Neuron (in vitro differentiated cells): ENCODE data around the gene BLOC1S1.

Source experiments
- H2AFZ ChIP-seq: one replicate; pipeline ENCODE4 v1.6.1; 2013; ENCODE audit warnings: low read depth, mild to moderate bottlenecking, inconsistent platforms, low read length, moderate library complexity
- H3K27me3 ChIP-seq: one replicate; pipeline ENCODE4 v1.6.1; 2013; ENCODE audit warnings: low read length; ENCODE audit not compliant: insufficient read depth
- H3K36me3 ChIP-seq: one replicate; pipeline ENCODE4 v1.6.1; 2013; ENCODE audit warnings: low read length; ENCODE audit not compliant: insufficient read depth
- H3K4me1 ChIP-seq: one replicate; pipeline ENCODE4 v1.6.1; 2013; ENCODE audit warnings: low read length; ENCODE audit not compliant: insufficient read depth
- H3K4me3 ChIP-seq: 2 replicates; pipeline ENCODE4 v1.5.1; 2013; ENCODE audit warnings: mild to moderate bottlenecking, low read length, moderate library complexity
- H3K9me3 ChIP-seq: one replicate; pipeline ENCODE4 v1.6.1; 2013; ENCODE audit warnings: low read length

The BLOC1S1 gene

DNA sequence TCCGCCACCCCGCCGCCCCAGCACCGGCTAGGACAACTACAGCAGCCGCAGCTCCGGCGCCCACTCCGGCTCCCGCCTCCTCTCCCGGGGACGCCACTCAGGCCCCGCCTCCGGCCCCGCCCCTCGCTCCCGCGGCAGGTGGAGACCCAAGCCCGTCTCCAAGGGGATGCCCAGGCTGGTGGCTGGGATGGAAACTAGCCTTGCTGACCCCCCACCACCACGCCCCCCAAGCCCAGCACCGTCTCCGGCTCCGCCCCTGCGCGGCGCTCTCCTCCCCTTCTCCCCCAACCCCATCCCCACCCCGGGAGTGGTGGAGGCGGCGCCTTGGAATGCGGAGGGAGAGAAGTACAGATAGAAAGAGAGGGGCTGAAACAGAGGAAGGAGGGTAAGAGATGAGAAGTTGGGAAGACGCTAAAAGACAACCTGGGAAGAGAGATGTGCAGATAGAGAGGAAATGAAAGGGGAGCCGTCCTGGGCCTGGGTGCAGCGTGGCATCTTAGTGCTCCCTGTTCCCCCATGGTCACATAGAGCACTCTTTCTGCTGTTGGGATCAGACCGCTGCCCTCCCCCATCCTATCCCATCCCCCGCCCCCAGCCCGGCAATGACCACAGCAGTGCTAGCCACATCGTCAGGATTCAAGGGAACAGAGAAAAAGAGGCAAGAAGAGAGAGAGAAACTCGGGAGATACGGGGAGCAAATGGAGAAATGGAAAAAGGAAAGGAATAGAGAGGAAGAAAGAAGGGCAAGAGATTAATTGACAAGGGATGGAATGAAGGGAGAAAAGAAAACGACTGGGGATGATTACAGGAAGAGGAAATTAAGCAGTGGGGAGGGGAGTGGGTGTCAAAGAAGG, 7.8 kb upstream of the BLOC1S1 start, which contains the start of gene ITGA7:
ITGA7 (minus strand) TSS at position 64 of the 854 bp plus-strand sequence. CDS start 222 bp downstream, outside the sequence.
- peak within 1 kb of the TSS; percentile 72 for H3K4me3 ChIP-seq
- H2AFZ ChIP-seq: peak within 1 kb of the TSS; percentile 82
- no peaks in the 10 kb centered on the region for H3K9me3 ChIP-seq
- H3K36me3 ChIP-seq: no peaks in the 10 kb centered on the region
- H3K27me3 ChIP-seq: peaks cover 11% of the 10 kb centered on the region
- peaks cover 26% of the 10 kb centered on the region for H3K4me1 ChIP-seq

DNA sequence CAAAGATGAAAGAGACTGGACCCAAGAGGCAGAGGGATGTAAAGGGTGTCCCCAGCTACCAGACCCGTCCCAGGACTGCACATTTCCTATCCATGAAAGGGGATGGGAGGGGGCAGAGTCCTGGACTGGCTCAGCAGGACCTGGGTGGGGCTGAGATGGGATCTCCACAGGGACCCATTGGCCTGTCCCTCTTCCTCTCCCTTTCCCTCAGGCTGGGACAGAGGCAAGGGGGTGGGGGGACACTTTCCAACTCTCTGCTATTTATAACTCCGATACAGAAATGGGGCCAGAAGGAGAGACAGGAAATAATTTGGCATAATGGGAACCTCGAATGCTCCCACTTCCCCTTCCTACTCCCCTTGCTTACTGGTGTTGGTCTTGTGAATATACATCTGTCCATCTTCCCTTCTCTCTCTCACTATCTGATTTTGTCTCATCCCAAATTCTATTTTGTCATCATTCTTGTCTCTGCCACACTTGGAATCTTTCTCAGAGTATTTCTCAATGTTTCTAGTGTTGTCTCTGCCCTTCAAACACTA, 7.1 kb upstream of the BLOC1S1 start:
- Histone ChIP-seq H3K27me3 (peaks cover 11% of the 10 kb centered on the region), H3K36me3 (no peaks in the 10 kb centered on the region), H2AFZ (peak overlapping the region; percentile 13), H3K4me1 (peaks cover 26% of the 10 kb centered on the region), H3K4me3 (peak overlapping the region; percentile 72), H3K9me3 (no peaks in the 10 kb centered on the region)

DNA sequence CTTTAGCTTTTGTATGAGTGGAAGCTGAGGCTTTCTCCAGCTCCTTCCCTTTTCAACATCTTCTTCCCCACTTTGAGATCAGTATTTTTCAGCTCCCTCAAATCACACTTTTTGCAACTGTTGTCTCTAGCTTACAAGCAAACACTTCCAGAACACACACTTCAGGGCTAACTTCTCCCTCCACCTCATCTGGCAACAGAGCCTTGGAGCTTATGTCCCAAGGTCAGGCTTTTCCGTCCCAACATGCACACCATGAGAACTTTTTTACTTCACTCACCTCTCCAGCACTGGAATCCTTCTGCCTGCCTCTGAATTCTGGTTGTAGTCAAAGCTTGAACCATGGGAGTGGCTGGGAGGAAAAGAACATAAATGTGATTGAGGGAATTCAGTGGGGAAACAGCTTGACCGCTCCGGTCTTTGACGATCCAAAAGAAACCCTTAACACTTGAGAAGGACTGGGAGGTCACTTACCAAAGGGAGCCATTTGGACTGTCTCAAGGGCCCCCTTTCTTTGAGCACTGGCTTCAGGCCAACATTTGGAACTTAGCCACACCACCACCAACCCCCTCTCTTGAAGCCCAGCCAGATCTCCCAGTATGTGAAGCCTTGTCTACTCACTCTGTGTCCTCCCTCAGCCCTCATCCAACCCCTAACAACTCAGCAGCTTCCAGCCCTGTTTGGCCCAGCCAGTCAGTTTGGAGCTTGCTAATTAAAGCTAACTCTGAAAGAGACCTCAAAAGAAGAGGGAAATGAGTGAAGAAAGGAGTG, 3.9 kb upstream of the BLOC1S1 start:
- Histone ChIP-seq H3K9me3 (no peaks in the 10 kb centered on the region), H3K36me3 (no peaks in the 10 kb centered on the region), H3K4me1 (peaks cover 19% of the 10 kb centered on the region), H3K4me3 (no peak overlapping the region), H3K27me3 (peaks cover 8% of the 10 kb centered on the region), H2AFZ (no peak overlapping the region)

DNA sequence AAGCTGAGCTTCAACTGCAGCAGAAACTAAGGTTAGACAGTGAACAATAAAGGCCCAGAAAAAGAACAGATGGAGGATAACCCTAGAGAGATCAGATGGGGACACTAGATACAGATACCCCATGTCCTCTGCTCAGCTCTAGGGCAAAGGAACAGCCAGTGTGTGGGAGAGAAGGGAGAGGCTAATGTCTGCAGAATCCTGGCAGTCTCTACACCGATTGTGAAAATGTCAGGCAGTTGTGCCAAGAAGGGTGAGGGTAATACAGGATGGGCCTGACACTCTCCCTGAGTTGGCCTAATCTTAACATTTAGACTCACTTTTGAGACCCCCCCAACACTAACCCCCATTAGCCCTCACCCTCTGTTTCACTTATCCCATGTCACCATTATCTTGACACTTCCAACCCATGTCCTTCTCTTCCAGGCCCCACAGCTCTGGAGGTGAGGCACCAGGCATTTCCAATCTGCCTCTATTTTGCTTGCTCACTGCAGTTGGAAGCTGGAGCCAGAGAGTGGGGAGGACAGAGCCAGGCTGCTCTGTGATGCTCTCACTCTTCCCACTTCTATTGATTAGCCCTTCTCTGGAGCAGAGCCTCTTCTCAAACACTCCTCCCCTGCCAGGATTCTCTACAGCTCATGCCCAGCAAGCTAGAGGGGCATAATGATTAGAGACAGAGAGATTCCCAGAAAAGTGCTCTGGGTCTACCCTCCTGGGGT, 3.0 kb upstream of the BLOC1S1 start:
- Histone ChIP-seq H2AFZ (no peak overlapping the region), H3K9me3 (no peaks in the 10 kb centered on the region), H3K36me3 (no peaks in the 10 kb centered on the region), H3K4me3 (no peak overlapping the region), H3K27me3 (peaks cover 8% of the 10 kb centered on the region), H3K4me1 (peaks cover 22% of the 10 kb centered on the region)

DNA sequence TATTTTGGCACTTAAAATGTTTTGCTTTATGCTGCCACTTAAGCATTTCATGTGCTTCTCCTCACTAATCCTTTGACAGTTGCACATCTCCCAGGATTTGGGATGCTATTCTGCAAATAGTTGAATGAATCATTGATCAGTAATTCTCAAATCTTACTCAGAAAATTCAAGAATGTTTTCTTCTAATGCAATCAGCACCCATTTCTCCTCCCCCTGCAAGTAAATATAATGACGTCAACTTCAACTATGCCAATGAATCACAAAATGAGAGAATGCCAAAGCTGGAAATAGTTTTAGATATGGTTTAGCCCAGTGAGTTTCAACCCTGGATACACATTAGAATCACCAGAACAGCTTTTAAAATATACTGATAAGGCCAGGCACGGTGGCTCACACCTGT, 2.1 kb upstream of the BLOC1S1 start:
- Histone ChIP-seq H3K36me3 (no peaks in the 10 kb centered on the region), H3K4me3 (no peak overlapping the region), H3K4me1 (peaks cover 24% of the 10 kb centered on the region), H2AFZ (no peak overlapping the region), H3K9me3 (no peaks in the 10 kb centered on the region), H3K27me3 (peaks cover 6% of the 10 kb centered on the region)

DNA sequence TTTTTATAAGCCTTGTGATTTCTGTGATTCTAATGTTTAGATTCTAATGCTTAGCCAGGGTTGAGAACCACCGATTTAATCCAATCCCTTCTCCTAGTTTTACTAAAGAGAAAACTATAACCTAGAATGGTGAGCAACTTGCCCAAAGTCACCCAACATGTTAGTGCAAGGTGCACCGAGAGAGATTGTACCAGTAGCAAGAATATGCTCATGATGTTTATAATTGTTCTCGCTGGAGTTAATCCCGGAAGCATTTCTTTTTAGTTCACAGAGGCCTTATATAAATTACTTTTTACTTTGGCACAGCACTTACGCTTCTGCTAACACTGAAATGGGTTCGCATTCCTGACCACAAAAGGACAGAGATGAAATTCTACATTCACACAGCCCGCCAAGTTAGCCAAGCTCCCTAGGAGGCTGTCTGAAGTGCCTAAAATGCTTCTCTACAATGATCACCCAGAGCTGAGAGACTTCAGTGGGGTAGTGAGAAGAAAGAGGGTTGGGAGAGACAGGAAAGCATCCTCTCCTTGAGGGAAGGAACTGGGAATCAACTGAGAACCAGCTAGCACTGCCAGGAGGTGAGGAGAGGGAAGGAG, 579 bp upstream of the BLOC1S1 start:
- Histone ChIP-seq H3K4me3 (peak overlapping the region; percentile 86), H3K36me3 (peaks cover 1% of the 10 kb centered on the region), H3K4me1 (peaks cover 24% of the 10 kb centered on the region), H3K27me3 (peaks cover 2% of the 10 kb centered on the region), H2AFZ (peak overlapping the region; percentile 89), H3K9me3 (no peaks in the 10 kb centered on the region)

DNA sequence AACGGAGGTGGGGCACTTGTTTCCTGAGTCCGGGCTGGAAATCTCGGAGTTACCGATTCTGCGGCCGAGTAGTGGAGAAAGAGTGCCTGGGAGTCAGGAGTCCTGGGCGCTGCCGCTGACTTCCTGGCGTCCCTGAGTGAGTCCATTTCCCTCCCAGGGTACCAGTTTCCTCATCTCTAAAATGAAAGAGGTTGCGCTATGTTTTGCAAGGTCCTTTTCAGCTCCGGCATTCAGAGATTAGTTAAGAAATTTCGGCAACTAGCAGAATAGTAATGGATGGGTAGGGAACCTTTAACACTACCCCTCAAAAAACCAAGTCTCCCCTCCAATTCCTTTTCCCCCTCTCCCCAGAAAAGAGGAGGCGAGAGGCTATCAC, 724 bp downstream of the BLOC1S1 start:
- peaks cover 5% of the 10 kb centered on the region for H3K36me3 ChIP-seq
- peaks cover 2% of the 10 kb centered on the region for H3K27me3 ChIP-seq
- no peaks in the 10 kb centered on the region for H3K9me3 ChIP-seq
- H3K4me3 ChIP-seq: peak overlapping the region; percentile 86
- H3K4me1 ChIP-seq: peaks cover 24% of the 10 kb centered on the region
- H2AFZ ChIP-seq: peak overlapping the region; percentile 89

DNA sequence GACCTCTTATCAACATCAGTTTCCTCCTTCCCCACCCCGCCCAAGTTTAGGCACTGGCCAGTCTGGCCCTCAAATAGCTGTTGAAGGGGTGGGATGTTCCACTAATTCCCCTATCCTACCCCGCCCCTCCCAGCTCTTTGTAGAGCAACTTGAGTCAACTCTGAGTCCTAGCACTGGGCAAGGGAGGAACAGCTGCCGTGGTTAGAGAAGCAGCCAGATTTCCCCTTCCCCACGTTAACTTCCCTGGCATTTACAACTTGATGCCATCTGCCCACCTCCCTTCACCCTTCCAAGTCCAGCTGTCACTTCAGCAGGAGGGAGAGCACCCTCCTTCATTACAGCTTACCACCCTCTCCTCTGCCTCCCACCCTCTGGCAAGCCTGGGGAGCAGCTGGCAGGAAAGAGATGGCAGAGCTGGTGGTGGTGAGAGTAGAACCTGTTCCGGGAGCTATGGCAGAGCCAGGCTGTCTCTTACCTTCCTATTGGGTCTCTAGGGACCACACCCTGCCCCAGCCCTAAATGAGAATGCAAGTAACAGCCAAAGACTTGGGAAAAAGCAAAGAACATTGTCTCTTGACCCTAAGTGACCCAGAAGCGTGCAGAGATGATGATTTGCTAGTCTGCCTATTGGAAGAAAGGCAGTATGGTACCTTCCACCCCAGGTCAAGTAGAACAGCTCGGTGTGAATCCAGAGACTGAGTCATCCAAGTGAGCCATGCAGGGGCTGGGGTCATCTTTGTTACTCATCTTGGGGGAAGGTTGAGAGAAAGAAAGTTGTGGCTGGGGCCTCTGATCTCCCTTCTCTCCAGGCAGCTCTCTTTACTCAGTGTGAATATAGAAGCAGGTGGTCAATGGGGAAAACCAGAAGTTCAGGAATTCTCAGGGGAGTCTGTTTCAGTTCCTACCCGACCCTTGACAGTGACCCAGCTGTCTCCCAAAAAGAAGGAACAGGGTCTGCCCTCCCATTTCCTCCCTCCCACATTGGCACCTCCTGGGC, 1.5 kb downstream of the BLOC1S1 start:
- H2AFZ ChIP-seq: no peak overlapping the region
- peak overlapping the region; percentile 86 for H3K4me3 ChIP-seq
- H3K4me1 ChIP-seq: peaks cover 24% of the 10 kb centered on the region
- no peaks in the 10 kb centered on the region for H3K27me3 ChIP-seq
- H3K36me3 ChIP-seq: peaks cover 7% of the 10 kb centered on the region
- H3K9me3 ChIP-seq: no peaks in the 10 kb centered on the region

DNA sequence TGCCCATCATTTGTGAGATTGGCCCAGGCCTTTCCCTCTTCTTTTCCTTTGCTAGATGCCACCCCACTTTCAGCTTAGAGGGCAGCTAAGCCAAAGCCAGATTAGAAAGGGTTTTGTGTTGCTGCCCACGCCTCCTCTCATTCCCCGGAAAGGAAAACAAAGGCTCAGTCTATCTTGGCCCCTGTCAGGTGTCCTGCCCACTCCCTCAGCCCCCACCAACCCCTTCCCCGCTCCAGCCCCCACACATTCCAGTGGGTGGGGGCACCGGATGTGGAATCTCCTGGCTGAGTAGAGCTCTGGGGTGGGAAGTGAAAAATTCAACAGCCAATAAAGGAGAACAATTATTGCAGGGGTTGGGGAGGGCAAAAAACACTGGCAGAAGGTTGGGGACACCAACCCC, 2.2 kb downstream of the BLOC1S1 start:
- Histone ChIP-seq H3K9me3 (no peaks in the 10 kb centered on the region), H2AFZ (no peak overlapping the region), H3K36me3 (peaks cover 7% of the 10 kb centered on the region), H3K4me1 (peaks cover 24% of the 10 kb centered on the region), H3K27me3 (no peaks in the 10 kb centered on the region), H3K4me3 (no peak overlapping the region)

DNA sequence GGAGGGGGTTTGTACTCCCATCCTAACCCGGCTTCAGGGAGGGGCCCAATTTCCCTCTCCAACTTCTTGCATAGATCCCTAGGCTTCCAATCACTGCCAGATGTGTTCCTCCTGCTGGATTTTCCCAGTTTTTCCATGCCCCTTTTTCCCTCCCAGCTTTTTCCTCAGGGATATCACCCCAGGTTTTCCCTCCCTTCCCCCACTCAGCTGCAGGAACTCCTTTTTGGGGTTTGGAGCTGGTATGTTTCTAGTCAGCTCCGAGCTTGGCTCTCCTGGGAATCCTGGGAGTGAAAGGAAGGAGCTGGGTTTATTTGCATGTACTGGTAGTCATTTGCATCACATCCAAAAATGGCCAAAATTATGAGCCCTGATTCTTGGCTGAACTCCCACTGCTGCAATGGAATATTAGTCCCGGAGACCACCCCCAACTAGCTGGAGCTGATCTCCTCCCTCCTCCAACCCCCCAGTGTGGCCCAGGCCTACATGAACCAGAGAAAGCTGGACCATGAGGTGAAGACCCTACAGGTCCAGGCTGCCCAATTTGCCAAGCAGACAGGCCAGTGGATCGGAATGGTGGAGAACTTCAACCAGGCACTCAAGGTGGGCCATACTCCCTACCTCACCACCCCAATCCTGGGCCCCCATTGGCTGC, 2.9 kb downstream of the BLOC1S1 start:
- Histone ChIP-seq H3K27me3 (no peaks in the 10 kb centered on the region), H3K4me1 (peaks cover 24% of the 10 kb centered on the region), H3K4me3 (no peak overlapping the region), H2AFZ (no peak overlapping the region), H3K36me3 (peaks cover 7% of the 10 kb centered on the region), H3K9me3 (no peaks in the 10 kb centered on the region)

DNA sequence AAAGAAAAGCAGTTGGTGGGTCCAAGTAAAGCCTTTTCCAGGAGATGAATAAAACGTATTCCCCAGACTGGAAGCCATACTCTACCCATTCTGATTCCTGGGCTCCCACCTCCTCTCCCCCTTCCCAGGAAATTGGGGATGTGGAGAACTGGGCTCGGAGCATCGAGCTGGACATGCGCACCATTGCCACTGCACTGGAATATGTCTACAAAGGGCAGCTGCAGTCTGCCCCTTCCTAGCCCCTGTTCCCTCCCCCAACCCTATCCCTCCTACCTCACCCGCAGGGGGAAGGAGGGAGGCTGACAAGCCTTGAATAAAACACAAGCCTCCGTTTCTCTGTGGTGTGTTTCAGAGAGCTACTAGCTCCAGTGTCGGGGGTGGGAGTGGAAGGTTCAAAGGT, 3.5 kb downstream of the BLOC1S1 start:
- H3K36me3 ChIP-seq: peaks cover 12% of the 10 kb centered on the region
- no peak overlapping the region for H3K4me3 ChIP-seq
- no peaks in the 10 kb centered on the region for H3K9me3 ChIP-seq
- H2AFZ ChIP-seq: no peak overlapping the region
- H3K27me3 ChIP-seq: no peaks in the 10 kb centered on the region
- peaks cover 24% of the 10 kb centered on the region for H3K4me1 ChIP-seq
